Activated CD8-positive, alpha-beta memory T cell treated with anti-CD3 and anti-CD28 coated beads for 4 hours (primary cell): ENCODE data around the gene PLCG2.
"Not testable (repeated sequence)": the region's sequence is repeated elsewhere in the genome, so short reads cannot be mapped to it uniquely, and the experiment has no call there.

ENCODE experiments used
- DNase-seq, 2 donors: peaks; one replicate each; pipeline ENCODE4 v3.0.0-alpha.2; 2020; ENCODE audit warnings: low read depth in 2 of 2

Gene PLCG2

DNA sequence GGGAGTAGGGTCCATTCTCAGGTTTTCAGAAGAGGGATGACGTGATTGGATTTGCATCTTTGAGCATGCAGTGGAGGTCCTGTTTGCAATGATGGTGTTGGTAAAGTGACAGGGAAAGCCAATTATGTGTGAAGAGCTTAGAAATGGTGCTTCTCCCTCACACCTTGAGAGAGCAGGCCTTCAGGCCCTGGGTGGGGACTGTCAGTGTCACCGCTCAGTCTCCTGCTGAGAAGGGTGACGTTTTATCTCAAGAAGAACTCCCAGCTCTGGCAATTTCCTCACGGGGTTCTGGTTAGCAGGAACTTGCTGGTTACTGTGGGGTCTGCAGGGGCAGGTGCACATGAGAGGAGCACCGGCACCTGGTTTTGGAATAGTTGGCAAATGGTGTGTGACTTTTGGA, 11.2 kb downstream of the PLCG2 start:
- no peak for DNase-seq

DNA sequence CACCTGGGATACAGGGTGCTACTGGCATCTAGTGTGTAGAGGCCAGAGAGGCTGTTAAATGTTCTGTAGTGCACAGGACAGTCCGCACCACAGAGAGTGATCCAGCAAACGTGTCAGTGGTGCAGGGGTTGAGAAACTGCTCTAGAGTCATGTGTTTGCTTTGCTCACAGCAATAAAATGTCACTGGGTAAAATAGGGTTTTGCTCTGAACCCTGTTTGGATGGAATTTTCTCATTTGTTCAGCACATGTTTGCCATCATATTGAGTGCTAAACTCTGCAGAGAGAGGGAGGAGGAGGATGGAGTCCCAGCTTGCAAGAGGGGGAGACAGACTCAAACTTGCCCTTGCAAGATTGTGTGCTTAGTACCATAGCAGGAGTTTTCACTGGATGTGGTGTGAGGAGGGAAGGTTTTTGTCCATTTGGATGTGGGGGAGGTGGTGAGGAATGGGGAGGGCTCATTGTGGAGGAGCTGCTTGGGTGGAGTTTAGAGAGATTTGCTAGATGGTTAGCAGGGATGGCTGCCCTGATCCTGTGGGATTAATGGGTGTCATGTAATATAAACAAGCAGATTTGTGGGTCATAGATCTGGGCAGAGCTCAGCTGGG, 11.8 kb downstream of the PLCG2 start:
- DNase-seq, result no peak

DNA sequence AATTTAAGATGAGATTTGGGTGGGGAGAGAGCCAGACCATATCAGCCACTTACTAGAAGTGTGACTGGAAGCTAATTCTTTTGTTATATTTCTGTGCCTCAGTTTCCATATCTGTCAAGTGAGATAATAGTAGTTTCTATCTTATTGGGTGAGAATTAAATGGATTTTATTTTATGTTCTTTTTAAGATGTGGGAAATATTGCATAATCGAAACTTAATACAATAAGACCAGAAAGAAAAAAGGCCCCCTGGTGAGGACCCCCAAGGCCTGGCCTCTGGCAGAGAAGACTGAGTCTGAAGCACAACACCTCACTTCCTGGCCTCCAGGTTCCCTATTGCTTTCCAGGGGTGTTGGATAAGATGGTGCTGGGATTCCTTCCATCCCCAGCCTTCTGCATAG, 13.7 kb downstream of the PLCG2 start:
- DNase-seq, result no peak

- DNase-seq, result no peak
Measured at GRCh38 chr16:81795193-81795592, 16.1 kb downstream of the PLCG2 start.

GRCh38 chr16:81796035-81796434, 16.9 kb downstream of the PLCG2 start:
- no peak for DNase-seq

- DNase-seq, result no peak
Measured at GRCh38 chr16:81796583-81797346, 17.7 kb downstream of the PLCG2 start.

GRCh38 chr16:81797443-81797842, 18.4 kb downstream of the PLCG2 start:
- no peak for DNase-seq

DNA sequence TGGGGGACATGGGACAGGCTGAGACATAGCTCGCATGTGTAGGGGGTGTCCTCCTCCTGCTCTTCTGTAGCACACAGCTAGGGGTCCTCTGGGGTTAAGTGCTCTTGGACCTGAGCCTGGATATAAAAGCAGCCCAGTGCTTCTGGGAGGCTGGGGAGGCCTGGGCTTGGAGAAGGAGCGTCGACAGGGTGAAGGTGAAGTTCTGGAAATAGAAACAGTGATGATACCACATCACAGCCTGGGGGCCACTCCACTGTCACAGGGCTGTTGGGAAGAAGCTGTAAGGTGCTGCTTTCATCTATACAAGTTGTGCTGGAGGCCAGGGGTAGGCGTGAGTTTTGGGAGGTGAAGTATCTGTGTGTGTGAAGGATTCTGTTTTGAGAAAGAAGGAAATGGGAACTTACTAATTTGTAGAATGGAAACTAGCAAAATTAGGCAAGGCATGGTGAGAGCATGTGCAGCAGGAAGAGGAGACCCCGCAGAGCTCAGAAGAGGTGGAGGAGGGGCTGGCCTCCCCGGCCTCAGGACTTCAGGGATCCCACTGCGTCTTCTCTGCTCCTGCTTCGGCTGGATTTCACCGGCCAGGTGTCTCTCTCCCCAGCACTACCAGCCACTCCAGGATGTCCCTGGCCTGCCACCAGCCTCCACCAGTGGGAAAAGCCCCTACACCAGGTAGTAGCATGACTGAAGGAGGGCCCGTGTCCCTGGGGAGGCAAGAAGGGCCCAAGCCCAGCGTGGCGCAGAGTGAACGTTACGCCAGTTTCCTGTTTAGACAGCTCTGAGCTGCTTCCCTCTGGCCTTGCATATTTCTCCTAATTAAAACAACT, 19.4 kb downstream of the PLCG2 start:
- DNase-seq, result no peak

- DNase-seq, result no peak
Measured at GRCh38 chr16:81799138-81799504, 20.0 kb downstream of the PLCG2 start.

- not testable (repeated sequence) for DNase-seq
Measured at GRCh38 chr16:81801724-81802123, 22.6 kb downstream of the PLCG2 start.

- DNase-seq, result no peak
Measured at GRCh38 chr16:81803332-81803731, 24.2 kb downstream of the PLCG2 start.

DNA sequence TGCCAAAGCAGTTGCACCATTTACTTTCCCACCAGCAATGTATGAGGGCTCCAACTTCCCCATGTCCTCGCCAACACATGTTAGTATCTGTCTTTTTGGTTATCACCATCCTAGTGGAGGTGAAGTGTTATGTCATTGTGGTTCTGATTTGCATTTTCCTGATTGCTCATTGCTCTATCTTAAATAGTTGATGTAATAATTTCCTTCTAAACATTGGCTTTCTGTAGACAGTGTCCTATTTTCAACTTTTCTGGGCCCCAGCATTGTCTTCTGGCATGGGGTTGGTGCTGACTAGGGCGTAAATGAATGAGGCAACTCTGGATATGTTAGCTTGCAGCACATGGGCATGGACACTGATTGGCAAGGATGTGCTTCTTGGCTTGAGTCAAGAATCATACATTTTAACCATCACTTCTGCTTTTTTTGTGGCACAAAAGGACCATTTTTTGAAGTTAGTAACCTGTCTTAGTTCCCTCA, 25.1 kb downstream of the PLCG2 start:
- DNase-seq, result no peak

DNA sequence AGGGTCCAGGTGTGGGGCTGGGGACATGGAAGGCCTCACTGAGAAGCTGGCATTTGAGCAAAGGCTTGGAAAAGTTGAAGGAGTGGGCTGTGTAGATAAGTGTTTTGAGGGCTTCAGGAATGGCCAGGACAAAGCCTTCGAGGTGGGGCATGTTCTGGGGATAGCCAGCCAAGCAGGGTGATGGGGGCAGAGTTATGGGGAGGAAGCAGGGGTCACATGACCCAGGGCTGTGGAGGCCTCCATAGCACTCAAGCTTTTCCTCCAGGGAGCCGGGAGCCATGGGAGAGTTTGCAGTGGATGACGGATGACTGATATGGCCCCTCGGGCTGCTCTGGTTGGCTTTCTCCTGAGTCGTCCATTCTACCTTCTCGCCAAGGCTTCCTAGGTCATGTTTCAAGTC, 27.6 kb downstream of the PLCG2 start:
- no peak for DNase-seq

- DNase-seq, result no peak
Measured at GRCh38 chr16:81807767-81808358, 28.8 kb downstream of the PLCG2 start.

DNA sequence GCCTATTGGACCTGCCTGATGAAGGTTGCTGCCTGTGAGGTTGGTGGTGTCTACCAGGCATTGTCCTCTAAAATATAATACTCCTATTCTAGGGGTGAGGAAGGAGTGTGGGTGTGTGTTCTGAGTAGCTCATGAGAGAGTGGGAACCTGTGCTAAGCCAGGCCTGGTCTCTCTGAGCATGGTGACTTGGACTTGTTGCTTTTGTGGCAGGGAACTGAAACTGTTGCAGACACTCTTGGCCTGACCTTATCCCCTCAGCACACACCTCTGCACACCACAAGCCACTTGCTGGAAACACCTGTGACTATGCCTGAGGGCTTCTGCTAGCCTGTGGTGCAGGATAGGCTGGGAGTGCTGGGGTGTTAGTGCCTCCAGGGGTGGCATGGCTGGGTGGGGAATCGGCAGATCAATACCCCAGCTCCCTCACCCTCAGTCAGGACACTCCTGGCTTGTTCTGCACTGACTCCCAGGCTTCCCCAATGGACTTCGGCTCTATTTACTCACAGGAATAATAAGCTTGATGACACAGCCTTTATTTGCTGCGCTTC, 29.9 kb downstream of the PLCG2 start:
- DNase-seq, result no peak

- DNase-seq, result no peak
Measured at GRCh38 chr16:81809567-81809966, 30.5 kb downstream of the PLCG2 start.

GRCh38 chr16:81810361-81810760, 31.3 kb downstream of the PLCG2 start:
- DNase-seq, result no peak

- DNase-seq, result no peak
Measured at GRCh38 chr16:81810894-81811538, 31.9 kb downstream of the PLCG2 start.

- DNase-seq, result no peak
Measured at GRCh38 chr16:81813648-81814047, 34.6 kb downstream of the PLCG2 start.

GRCh38 chr16:81814751-81815428, 35.8 kb downstream of the PLCG2 start:
- DNase-seq, result no peak

DNA sequence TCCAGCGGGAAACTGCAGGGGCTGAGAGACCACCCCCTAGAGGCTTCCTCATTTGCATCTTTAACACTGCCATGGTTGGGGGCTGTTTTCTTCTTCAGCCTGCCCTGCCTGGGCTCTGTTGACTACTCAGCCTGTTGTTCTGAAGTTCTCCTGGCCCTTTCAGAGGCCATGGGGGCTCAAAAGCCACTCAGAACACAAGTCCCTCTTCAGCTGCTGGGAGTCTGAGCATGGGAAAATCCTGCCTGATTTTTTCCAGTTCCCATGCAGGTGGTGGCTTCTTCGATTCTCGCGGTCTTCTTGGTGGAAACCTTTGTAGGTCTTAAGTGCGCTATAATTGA, 36.3 kb downstream of the PLCG2 start:
- DNase-seq, result no peak
